Right renal cortex interstitium (tissue), 3 donors: Measurements from ENCODE around the gene SUMO2. TPM values are rescaled to one million over a fixed set of nuclear protein-coding genes. Genes with fewer than 3 reads are reported as not detected.
"Not testable (repeated sequence)": the region's sequence is repeated elsewhere in the genome, so short reads cannot be mapped to it uniquely, and the experiment has no call there.

Experiments used
- DNase-seq, 3 donors: peaks; one replicate each; pipeline ENCODE4 v3.0.0-alpha.2; 2013; ENCODE audit warnings: low read depth in 3 of 3, low spot score in 2 of 3
- polyA plus RNA-seq, 3 donors: library from polyadenylated mRNA; unstranded; fragments of 120-200 nt; gene quantifications; one replicate each; pipeline ENCODE4 v1.2.1, GENCODE V29; 2013; ENCODE audit not compliant: insufficient read length in 3 of 3

Gene SUMO2
- polyA plus RNA-seq, 3 donors, result 708 to 791 (median 788) TPM

DNA sequence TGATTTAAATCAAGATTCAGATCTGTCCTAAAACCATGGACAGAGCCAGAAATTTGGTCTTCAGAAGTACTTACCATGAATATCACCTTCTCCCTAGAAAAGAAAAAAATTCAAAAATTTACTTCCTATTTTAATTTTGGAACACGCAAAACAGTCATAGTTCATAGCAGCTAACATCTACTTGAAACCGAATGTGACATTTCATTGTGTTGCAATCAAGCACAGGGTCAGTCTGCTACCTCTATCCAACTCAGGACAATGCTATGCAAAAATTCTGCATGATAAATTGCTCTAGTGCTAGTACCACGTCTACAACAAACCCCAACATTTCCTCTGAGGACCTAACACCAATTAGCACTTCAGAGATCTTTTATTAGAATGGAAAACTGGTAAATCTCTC is 36.2 kb downstream of the SUMO2 start:
- DNase-seq, result no peak

DNA sequence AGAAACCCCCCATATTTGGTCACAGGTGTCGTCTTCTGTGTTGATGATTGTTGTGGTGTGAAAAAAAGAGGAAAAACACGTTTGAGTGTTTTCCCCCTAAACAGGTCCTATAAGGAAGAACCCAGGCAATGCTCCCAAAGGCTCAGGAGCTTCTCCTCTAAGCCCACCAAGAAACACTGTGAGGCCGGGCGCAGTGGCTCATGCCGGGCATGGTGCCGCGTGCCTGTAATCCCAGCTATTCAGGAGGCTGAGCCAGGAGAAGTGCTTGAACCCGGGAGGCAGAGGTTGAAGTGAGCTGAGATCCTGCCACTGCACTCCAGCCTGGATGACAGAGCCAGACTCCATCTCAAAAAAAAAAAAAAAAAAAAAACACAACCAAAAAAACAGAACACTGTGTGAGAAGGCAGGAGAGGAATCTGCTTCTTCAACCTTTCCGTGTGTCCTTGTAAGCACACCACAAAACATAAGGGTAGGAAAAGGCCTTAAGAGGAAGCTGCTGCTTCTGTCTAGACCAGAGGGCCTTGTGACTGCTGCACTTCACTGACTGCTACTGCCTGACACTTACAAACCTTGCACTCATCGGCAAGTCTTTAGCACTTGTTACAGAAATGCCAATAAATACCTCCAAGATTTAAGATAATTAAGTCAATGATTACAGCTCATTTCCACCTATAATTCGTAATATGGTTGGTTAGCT is 37.8 kb downstream of the SUMO2 start:
- no peak for DNase-seq

DNA sequence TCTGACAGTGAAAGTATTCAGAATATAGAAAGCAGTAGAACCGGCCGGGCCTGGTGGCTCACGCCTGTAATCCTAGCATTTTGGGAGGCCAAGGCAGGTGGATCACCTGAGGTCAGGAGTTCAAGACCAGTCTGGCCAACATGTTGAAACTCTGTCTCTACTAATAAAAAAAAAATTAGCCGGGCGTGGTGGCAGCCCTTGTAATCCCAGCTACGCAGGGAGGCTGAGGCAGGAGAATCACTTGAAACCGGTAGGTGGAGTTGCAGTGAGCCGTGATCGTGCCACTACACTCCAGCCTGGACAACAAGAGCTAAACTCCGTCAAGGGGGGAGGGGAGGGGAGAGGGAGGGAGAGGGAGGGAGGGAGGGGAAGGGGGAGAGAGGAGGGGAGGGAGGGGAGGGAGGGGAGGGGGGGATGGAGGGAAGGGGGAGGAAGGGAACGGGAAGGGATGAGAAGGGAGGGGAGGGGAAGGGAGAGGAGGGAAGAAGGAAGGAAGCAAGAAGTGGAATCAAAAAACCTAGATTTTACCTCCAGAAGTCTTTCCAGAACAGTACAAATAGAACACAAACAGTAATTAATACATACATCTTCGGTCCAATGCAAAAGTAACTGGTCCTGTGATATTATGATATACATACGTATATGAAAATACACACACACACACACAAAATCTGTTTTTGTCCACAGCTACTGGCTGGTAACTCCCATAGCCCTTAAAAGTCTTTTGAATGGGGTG is 40.4 kb downstream of the SUMO2 start:
- no peak for DNase-seq

DNA sequence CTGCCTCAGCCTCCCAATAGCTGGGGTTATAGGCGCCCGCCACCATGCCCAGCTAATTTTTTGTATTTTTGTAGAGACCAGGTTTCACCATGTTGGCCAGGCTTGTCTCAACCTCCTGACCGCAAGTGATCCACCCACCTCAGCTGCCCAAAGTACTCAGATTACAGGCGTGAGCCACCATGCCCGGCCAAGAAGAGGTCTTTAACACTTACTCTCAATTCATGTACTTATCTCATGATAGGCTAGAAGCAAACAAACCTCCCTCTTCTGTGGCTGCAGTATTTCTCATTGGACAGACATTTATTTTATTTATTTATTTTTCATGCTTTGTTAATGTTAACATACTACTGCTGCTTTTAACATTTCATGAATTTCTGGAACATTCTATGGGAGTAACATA is 44.2 kb downstream of the SUMO2 start:
- DNase-seq, result no peak

DNA sequence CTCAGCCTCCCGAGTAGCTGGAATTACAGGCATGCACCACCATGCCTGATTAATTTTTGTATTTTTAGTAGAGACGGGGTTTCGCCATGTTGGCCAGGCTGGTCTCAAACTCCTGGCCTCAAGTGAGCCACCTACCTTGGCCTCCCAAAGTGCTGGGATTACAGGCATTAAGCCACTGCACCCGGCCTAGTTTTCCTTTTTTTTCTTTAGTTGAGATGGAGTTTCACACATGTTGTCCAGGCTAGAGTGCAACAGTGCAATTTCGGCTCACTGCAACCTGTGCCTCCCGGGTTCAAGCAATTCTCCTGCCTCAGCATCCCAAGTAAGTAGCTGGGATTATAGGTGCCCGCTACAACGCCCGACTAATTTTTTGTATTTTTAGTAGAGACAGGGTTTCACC is 45.0 kb downstream of the SUMO2 start:
- DNase-seq, result not testable (repeated sequence)

DNA sequence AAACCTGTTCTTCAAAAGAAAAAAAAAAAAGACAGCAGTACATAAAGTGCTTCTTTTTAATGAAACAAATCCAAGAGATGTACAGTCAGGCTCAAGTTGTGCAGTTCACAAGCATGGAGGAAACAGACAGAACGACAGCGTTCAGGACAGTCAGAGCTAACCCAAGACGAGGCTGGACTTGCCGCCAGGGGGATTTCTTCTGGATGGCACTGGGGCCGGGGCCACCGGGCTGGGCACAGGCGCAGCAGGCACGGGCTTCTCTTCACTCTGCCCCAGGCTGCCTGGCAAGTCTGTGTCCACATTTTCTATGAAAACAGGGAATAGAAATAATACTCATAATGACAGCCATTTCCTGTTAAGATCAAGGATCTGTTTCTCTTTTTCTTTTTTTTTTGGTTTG is 46.8 kb downstream of the SUMO2 start:
- DNase-seq, result no peak

DNA sequence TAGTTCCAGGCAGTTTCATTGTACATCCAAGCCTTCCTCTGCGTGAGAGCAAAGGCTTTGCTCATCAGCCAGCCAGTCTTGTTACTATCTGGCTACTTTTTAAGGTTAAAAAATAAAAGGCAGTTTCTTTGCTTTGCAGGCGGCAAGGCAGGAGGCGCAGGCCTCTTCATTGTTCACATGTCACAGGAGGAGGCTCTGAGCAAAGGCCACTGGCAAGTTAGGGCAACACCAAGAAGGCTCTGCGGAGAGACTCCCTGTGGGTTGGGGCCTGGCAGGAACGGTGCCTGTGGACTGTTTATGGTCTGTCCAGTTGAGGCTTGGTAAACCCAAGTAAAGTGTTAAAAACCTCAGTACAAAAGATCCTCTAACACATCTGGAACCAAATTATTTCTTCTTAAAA is 47.3 kb downstream of the SUMO2 start:
- no peak for DNase-seq

DNA sequence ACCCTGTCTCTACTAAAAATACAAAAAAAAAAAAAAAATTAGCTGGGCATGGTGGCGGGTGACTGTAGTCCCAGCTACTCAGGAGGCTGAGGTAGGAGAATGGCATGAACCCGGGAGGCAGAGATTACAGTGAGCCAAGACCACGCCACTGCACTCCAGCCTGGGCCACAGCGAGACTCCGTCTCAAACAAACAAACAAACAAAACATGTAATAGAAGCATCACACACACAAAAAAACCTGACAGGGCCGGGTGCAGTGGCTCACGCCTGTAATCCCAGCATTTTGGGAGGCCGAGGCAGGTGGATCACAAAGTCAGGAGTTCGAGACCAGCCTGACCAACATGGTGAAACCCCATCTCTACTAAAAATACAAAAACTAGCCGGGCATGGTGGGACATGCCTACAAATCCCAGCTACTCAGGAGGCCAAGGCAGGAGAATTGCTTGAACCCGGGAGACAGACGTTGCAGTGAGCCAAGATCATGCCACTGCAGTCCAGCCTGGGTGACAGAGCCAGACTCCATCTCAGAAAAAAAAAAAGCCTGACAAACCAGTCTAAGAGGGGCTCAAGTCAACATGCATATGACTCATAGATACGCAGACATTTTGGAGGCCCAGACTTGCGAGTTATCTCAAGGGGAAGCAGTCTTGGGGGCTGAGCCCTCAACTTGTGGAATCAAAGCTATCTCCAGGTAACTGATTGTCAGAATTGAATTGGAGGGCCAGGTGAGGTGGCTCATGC is 49.0 kb downstream of the SUMO2 start:
- DNase-seq, result not testable (repeated sequence)

DNA sequence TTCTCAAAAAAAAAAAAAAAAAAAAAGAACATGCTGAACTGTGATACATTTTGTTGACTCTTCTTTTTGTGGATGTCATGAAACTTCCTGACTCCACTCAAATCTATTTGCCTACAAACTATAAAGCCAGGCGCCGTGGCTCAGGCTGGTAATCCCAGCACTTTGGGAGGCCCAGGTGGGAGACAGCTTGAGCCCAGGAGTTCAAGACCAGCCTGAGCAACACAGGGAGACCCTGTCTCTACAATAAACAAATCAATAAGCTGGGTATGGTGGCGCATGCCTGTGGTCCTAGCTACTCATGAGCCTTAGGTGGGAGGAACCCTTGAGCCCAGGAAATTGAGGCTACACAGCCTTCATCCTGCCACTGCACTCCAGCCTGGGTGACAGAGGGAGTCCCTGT is 49.8 kb downstream of the SUMO2 start:
- no peak for DNase-seq

DNA sequence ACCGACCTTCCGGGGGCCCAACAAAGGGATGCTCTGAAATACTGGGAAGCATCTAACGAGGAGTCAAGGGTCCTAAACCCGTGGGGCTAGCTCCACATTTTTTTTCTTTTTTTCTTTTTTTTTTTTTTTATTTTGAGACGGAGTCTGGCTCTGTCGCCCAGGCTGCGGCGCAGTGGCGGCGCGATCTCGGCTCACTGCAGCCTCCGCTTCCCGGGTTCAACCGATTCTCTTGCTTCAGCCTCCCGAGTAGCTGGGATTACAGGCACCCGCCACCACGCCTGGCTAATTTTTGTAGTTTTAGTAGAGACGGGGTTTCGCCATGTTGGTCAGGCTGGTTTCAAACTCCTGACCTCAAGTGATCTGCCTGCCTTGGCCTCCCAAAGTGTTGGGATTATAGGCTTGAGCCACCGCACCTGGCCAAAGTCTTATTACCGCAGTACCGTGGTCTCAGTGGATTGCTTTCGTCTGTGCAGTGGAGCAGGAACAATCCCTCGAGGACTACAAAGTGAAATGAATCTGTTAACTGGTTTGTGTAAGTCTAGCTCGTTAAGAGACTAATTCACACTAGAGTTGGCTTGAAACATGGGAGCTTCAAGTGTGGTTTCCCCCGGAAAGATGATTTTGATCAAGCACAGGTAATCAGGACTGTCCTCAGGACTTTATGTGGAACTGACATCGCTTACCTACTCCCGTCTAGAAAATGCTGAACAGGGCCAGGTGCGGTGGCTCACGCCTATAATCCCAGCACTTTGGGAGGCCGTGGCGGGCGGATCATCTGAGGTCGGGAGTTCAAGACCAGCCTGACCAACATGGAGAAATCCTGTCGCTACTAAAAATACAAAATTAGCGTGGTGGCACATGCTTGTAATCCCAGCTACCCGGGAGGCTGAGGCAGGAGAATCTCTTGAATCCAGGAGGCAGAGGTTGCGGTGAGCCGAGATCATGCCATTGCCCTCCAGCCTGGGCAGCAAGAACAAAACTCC is 50.5 kb downstream of the SUMO2 start:
- not testable (repeated sequence) for DNase-seq

DNA sequence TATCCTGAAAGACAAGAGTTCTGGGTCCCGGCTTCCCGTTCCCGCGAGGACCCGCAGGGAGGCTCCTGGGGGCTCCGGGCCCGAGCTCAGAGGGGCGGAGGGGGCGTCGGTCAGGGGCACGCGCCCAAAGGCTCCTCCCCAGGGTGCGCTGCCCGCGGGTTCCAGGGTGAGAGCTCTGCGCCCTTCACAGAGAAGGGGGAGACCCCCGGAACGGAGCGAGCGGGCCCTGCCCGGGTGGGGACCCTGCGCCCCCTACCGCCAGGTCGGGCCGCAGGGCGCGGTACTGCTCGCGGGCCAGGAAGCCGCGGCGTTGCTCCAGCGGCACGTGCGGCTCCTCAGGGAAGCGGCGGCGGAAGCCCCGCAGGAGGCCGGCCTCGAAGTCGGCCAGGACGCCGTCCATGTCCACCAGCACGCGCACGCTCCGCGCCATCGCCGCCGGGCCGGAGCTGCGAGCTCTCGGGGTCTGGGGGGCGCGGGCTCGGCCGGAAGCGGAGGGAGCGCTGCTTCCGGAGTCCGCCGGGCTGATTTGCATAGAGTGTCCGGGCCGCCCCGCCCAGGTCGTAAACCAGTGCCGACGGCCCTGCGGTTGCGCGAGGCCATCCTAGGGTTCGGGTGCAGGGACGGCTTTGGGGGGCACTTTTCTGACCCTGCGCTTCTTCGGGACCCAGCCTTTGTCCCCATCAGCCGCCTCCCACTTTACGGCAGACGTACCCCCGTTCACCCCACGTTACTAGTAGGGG is 51.3 kb downstream of the SUMO2 start, which contains the start of gene NT5C:
Gene NT5C (minus strand): TSS at position 465 of the 740 bp plus-strand sequence. CDS start 35 bp downstream, at position 430.
- peak in 2 of 3 donors; percentile 48 to 80 for DNase-seq

DNA sequence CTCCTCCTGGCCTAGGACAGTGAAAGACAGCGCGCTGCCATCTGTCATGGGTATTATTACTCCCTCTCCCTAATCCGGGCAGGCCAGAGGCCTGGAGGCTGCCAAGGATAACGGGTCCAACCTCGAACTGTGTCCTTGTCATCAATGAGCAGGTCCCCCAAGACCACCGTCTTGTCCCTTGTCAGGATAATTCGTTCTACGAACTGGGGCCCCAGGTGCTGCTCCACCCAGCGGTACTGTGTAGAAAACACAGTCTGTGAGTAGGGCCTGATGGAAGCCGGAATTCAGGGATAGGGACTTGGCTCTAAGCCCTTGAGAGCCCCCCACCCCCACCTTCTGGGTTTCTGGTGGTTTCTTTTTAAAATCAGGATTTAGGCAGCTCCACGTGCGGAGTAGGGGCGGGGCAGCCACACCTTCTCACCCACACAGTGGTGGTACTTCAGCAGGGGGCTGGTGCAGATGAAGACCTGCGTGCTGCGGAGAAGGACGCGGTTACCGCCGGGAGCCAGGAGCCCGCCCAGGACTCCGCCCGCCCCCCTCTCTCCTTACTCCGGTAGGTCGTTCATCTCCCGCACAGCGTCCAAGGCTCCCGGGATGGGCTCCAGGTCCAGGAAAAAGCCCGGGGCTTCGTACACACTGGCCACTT is 52.0 kb downstream of the SUMO2 start:
- DNase-seq, result peak in 1 of 3 donors; percentile 29

DNA sequence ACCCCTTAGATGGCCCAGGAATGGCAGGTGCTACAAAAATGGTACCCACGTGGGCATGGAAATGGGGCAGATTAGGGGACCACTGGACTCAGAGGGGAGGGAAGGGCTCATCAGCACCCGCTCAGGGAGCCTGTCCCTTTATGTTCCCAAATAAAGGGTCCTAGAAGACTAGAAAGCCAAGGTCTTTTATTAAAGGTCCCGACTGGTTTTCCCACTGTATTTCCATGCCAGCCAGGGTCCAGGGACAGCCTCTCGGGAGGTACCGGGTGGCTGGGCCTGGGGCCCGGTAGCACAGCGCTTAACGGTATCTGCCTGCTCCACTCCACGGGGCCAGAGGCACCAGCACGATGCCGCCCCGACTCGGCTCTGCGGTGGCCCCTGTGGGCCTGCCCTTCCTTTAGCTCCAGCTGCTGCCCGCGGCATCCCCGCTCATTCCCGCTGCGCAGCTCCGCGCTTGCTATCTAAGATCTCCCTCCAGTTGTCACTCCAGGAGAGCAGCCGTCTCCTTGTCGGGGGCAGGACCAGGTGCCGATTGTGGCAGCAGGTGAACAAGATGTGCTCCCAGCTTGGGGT is 52.6 kb downstream of the SUMO2 start:
- DNase-seq, result no peak

DNA sequence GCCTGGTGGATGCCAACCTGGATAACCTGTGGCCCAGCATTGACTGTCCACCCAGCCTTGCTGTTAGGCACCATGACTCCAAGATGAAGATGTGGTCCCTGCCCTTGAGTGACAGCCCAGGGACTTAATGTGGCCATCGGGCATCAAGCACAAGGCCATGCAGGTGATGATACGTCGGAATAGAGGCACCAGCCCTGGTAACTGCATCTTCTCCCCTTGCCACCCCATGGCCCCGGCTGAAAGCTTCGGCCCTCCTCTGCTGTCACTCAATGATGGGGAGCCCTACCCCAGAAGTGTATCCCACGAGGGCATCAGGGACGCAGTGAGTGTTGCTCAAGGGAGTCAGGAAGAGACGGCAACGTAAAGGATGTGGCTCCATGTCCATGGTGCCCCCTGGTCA is 53.2 kb downstream of the SUMO2 start:
- no peak for DNase-seq

DNA sequence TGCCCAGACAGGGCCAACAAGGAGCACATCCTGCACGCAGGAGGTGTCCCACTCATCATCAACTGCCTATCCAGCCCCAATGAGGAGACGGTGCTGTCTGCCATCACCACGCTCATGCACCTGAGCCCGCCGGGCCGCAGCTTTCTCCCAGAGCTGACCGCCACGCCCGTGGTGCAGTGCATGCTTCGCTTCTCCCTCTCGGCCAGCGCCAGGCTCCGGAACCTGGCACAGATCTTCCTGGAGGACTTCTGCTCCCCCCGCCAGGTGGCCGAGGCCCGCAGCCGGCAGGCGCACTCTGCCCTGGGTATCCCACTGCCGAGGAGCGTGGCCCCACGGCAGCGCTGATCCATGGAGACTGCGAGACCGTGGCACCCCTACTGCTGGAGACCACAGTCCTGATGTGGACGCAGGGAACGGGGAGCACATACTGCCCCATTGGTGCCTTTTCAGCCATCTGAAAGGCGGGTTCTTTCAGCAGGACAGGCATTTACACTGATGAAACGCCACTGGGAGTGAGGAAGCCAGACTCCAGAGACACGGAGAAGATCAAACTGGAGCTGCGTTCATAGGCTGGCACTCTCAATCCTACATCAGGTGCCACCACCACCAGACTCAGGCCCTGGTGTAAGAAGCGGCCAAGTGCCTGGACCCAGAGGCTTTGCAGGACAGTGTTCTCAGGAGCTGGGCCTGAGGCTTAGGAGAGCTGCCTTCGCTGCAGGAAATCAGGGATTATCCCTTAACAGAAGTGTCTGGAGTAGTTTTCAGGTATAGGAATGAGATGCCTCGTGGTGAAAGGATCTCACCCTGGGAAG is 53.9 kb downstream of the SUMO2 start:
- no peak for DNase-seq

DNA sequence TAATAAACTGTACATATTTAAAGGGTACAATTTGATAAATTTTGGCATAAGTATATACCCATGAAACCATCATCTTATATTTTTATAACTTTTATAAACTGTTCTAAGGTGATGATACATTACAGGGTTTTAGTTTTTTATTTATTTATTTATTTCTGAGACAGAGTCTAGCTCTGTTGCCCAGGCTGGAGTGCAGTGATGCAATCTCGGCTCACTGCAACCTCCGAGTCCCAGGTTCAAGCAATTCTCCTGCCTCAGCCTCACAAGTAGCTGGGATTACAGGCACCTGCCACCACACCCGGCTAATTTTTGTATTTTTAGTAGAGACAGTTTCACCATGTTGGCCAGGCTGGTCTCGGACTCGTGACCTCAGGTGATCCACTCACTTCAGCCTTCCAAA is 54.8 kb downstream of the SUMO2 start:
- DNase-seq, result not testable (repeated sequence)

DNA sequence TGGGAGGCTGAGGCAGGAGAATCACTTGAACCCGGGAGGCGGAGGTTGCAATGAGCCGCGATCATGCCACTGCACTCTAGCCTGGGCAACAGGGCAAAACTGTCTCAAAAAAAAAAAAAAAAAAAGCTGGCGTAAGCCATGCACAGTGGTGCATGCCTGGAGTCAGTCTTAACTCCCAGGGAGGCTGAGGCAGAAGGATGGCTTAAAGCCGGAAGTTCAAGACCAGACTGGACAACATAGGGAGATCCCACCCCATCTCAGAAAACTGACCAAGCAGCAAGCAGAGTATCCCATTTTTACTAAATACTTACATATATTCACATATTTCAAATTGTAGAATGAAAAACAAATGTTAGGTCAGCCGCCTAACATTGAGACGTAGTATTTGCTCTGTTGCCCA is 55.8 kb downstream of the SUMO2 start:
- DNase-seq, result no peak

DNA sequence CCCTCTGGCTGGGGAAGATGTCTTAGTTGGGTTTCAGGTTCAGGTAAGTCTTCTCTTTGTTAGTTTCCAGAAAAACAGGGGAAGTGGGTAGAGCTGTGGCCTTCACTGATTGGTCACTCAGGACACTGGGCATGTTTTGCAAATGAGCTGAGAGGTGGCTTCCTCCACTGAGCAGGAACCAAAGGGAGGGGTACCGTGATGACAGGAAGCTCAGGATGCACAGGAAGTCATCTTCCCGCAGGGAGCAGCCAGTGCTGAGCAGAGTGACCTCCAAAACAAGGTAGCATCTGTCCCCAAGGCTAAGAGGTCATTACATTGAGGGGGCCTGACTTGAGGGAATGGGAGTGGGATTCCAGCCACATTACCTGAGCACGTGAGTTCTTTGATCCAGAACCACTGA is 56.8 kb downstream of the SUMO2 start:
- no peak for DNase-seq
